ENCODE data around the gene EIF2B2.

The EIF2B2 gene

GRCh38 chr14:74973905-74974363, 28.8 kb upstream of the EIF2B2 start:
- TF ChIP-seq, protein P1, sequence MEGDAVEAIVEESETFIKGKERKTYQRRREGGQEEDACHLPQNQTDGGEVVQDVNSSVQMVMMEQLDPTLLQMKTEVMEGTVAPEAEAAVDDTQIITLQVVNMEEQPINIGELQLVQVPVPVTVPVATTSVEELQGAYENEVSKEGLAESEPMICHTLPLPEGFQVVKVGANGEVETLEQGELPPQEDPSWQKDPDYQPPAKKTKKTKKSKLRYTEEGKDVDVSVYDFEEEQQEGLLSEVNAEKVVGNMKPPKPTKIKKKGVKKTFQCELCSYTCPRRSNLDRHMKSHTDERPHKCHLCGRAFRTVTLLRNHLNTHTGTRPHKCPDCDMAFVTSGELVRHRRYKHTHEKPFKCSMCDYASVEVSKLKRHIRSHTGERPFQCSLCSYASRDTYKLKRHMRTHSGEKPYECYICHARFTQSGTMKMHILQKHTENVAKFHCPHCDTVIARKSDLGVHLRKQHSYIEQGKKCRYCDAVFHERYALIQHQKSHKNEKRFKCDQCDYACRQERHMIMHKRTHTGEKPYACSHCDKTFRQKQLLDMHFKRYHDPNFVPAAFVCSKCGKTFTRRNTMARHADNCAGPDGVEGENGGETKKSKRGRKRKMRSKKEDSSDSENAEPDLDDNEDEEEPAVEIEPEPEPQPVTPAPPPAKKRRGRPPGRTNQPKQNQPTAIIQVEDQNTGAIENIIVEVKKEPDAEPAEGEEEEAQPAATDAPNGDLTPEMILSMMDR (IDR thresholded peaks at IDR 0.05), result no peak
- TF ChIP-seq ZFX (IDR thresholded peaks at IDR 0.05; ENCODE audit: borderline replicate concordance), result no peak
- no peak overlapping the region for H3K27ac ChIP-seq

GRCh38 chr14:74974364-74975058, 28.2 kb upstream of the EIF2B2 start:
- no peak for TF ChIP-seq ZFX (IDR thresholded peaks at IDR 0.05; ENCODE audit: borderline replicate concordance)
- TF ChIP-seq, protein P1 (IDR thresholded peaks at IDR 0.05), result no peak
- H3K27ac ChIP-seq, result no peak overlapping the region

- TF ChIP-seq ZFX (IDR thresholded peaks at IDR 0.05; ENCODE audit: borderline replicate concordance), result no peak
- TF ChIP-seq, protein P1 (IDR thresholded peaks at IDR 0.05), result no peak
- H3K27ac ChIP-seq, result no peak overlapping the region
Observed at GRCh38 chr14:74975059-74975810, 27.5 kb upstream of the EIF2B2 start.

DNA sequence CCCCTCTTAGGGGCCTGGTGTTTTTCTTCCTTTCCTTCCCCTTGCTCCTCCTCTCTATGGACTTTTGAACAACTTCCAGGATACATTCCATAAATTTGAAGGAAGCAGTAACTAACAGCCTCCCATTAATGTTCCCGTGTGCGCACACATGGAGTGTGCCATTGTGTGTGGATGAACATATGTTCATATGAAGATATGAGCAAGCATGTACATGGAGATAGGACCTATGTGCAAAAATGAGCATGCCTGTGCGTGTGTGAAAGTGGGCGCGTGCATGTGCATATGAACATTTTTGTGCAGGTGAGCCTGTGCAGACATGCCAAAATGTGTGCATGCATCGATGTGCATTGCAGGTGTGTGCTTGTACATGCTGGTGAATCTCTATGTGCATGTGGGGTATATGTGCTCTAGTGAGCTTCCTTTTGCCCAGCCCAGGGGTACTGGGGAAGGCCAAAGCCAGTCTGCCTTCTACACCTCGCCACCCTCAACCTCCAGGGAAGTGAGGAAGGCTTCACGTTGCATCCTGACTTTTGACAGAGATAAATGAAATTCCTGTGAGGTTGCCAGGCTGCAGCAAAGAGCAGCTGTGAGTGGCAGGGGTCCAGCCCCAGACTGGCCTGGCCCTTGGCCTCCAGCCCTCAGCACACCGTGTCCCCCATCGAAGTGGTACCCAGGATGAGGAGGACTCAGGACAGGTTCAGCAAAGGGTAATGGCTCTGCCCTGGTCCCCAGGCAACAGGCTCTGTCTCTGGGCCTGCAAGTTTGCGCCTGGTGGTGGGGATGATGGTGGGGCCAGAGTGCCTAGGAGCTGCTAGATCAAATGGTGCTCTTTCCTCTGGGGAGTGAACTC, 26.2 kb upstream of the EIF2B2 start:
- H3K27ac ChIP-seq, result no peak overlapping the region
- TF ChIP-seq ZFX (IDR thresholded peaks at IDR 0.05; ENCODE audit: borderline replicate concordance), result no peak
- TF ChIP-seq, protein P1 (IDR thresholded peaks at IDR 0.05), result no peak

DNA sequence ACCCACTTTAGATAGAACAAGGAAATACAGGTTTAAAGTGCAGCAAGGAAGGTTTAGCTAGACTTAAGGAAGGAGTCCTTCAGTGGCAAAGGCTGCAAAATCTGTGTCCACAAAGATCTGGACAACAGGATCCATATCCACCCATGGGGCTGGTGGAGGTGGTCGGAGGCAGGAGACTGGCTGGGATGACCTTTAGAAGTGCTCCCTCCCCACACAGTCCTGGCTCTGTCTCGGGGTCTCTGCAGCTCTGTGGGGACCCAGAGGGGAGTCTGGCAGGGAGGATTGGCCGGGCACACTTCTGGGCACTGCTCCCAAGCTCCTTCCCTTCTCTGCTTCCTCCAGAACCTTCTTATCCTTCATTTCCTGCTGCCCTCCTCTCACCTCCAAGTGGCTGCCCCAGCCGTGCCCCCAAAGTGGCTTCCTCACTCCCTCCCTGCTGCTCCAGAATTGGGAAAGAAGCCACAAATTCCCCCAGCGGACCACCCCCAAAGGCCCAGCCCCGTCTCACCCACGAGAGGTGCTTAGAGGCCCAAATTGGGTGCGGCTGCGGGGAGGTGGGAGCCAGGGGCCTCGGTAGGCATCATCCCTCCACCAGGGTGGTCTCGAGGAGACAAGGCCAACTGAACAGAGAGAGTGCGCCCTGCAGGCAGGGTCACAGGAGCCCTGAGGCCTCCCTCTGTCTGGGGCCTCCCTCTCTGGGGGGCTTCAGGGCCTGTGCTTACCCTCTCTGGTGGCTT, 25.4 kb upstream of the EIF2B2 start:
- TF ChIP-seq, protein P1 (IDR thresholded peaks at IDR 0.05), result no peak
- TF ChIP-seq ZFX (IDR thresholded peaks at IDR 0.05; ENCODE audit: borderline replicate concordance), result no peak
- H3K27ac ChIP-seq, result no peak overlapping the region

DNA sequence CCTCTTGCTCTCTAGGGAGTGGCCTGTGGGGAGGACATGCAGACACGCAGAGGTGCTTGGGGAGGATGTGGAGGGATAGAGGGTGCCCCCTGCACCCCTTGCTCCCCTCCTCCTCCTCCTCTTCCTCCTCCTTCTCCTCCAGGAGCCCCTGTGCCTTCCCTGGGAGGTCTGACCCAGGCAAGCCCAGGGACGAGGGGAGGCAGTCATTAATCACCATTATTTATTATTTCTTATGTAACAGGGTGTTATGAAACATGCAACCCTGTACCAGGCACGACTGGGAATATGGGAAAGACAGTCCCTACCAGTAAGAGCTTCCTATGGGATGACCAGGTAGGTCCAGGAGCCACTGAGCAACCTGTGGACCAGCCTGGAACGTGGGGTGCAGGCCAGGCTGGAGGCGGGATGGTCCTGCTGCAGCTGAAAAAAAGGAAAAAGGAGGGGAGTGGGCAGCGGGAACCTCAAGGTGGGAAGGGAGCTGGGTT, 24.8 kb upstream of the EIF2B2 start:
- no peak for TF ChIP-seq ZFX (IDR thresholded peaks at IDR 0.05; ENCODE audit: borderline replicate concordance)
- TF ChIP-seq, protein P1 (IDR thresholded peaks at IDR 0.05), result no peak
- no peak overlapping the region for H3K27ac ChIP-seq

All from 22Rv1 (cell line).